HCT116 (cell line): Measurements from ENCODE around the gene GPNMB. TPM values are rescaled to one million over a fixed set of nuclear protein-coding genes. Genes with fewer than 3 reads are reported as not detected.

Source experiments
- ATAC-seq: fragments of 200-7000 bp; cut with Tn5 transposase; 2 replicates; pipeline ENCODE4 v1.9.1; 2020; ENCODE audit warnings: mild to moderate bottlenecking, moderate library complexity
- BruUV-seq: library from RNA; stranded (reverse); fragments of 400-500 nt; replicated peaks from 2 replicates; lab custom pipeline; 2021; lab: Mats Ljungman, UMichigan
- CTCF ChIA-PET: fragments of 300-600 bp; sonication (Branson Sonifier 250); formaldehyde crosslinking; loops from one replicate; lab custom pipeline; 2021; ENCODE audit warnings: antibody characterized with exemption; lab: Charles Lee
- POLR2A ChIA-PET: fragments of 300-600, 350-600 bp; sonication (Branson Sonifier 250); formaldehyde crosslinking; loops from one replicate; lab custom pipeline; 2021; ENCODE audit warnings: antibody characterized with exemption; lab: Charles Lee
- RAD21 ChIA-PET, 2 experiments: fragments of 300-600 bp; sonication (Branson Sonifier 250); formaldehyde crosslinking; loops; one replicate each; lab custom pipeline; 2023; ENCODE audit warnings: low total read pairs in 2 of 2; ENCODE audit not compliant: uncharacterized antibody in 2 of 2, unreplicated experiment in 2 of 2, low non-redundant PET in 1 of 2; lab: Charles Lee
- DNase-seq: peaks from one replicate; pipeline ENCODE4 v3.0.0-alpha.2; 2010; ENCODE audit warnings: low read depth, low spot score
- H2AFZ ChIP-seq: fragments of 200-600 bp; shearing (Covaris generic), sonication (generic); 2 replicates; pipeline ENCODE4 v1.6.1; 2017; ENCODE audit warnings: low read depth, mixed run types, mixed read lengths, antibody characterized with exemption, low read length; ENCODE audit not compliant: poor library complexity, severe bottlenecking
- H3K27ac ChIP-seq: 2 replicates; pipeline ENCODE4 v1.5.1; 2012; ENCODE audit warnings: low read depth, low read length
- H3K27me3 ChIP-seq: fragments of 200-600 bp; sonication (generic); 2 replicates; pipeline ENCODE4 v1.6.1; 2016; ENCODE audit warnings: mixed run types, low read length, mixed read lengths; ENCODE audit not compliant: insufficient read depth
- H3K36me3 ChIP-seq, 2 experiments: fragments of 200-500 bp in 1 of 2; fragments of 200-600 bp in 1 of 2; sonication (Bioruptor generic) in 1 of 2; sonication (generic) in 1 of 2; 2 replicates each; pipeline versions ENCODE4 v1.5.1 to v1.6.1; 2014 to 2016; ENCODE audit warnings: low read length in 2 of 2, inconsistent platforms in 1 of 2, mixed read lengths in 1 of 2, mixed run types in 1 of 2; ENCODE audit not compliant: insufficient read depth in 2 of 2, control insufficient read depth in 1 of 2
- H3K4me1 ChIP-seq, 2 experiments: fragments of 200-600 bp in 1 of 2; sonication (generic) in 1 of 2; 2 replicates each; pipeline versions ENCODE4 v1.5.1 to v1.6.1; 2012 to 2017; ENCODE audit warnings: low read length in 2 of 2, inconsistent platforms in 1 of 2, mild to moderate bottlenecking in 1 of 2, mixed read lengths in 1 of 2, mixed run types in 1 of 2, moderate library complexity in 1 of 2; ENCODE audit not compliant: insufficient read depth in 2 of 2, control insufficient read depth in 1 of 2
- H3K4me2 ChIP-seq: fragments of 200-600 bp; sonication (generic); 2 replicates; pipeline ENCODE4 v1.6.1; 2017; ENCODE audit warnings: mixed run types, low read length, mixed read lengths
- H3K4me3 ChIP-seq, 2 experiments: fragments of 200-600 bp in 1 of 2; sonication (generic) in 1 of 2; replicated peaks in 1 of 2; 2 replicates each; pipeline ENCODE4 v1.5.1; 2011 to 2016; ENCODE audit warnings: low read length in 2 of 2, control low read depth in 1 of 2, low read depth in 1 of 2, mild to moderate bottlenecking in 1 of 2, mixed read lengths in 1 of 2, mixed run types in 1 of 2
- H3K79me2 ChIP-seq: fragments of 200-600 bp; sonication (generic); 2 replicates; pipeline ENCODE4 v1.6.1; 2017; ENCODE audit warnings: mild to moderate bottlenecking, mixed run types, low read length, moderate library complexity, mixed read lengths; ENCODE audit not compliant: insufficient read depth
- H3K9ac ChIP-seq: fragments of 200-600 bp; sonication (generic); 2 replicates; pipeline ENCODE4 v1.6.1; 2016; ENCODE audit warnings: low read length, mixed read lengths
- H3K9me2 ChIP-seq: fragments of 200-600 bp; sonication (generic), shearing (Covaris generic); 2 replicates; pipeline ENCODE4 v1.6.1; 2017; ENCODE audit warnings: mixed run types, mild to moderate bottlenecking, moderate library complexity; ENCODE audit not compliant: insufficient read depth
- H3K9me3 ChIP-seq, 2 experiments: fragments of 200-500 bp in 1 of 2; fragments of 200-600 bp in 1 of 2; sonication (Bioruptor generic) in 1 of 2; sonication (generic) in 1 of 2; 2 replicates each; pipeline ENCODE4 v1.6.1; 2014 to 2017; ENCODE audit warnings: low read length in 2 of 2, mixed read lengths in 2 of 2, inconsistent platforms in 1 of 2, low read depth in 1 of 2, mild to moderate bottlenecking in 1 of 2, mixed run types in 1 of 2, moderate library complexity in 1 of 2; ENCODE audit not compliant: control insufficient read depth in 1 of 2, insufficient read depth in 1 of 2
- H4K20me1 ChIP-seq: fragments of 200-600 bp; sonication (generic), shearing (Covaris generic); 2 replicates; pipeline ENCODE4 v1.6.1; 2017; ENCODE audit warnings: mixed run types, mild to moderate bottlenecking, moderate library complexity; ENCODE audit not compliant: insufficient read depth
- ATF3 ChIP-seq: IDR thresholded peaks from 2 replicates; pipeline ENCODE4 v1.6.1; 2012
- ELF1 ChIP-seq: IDR thresholded peaks from 2 replicates; pipeline ENCODE4 v1.6.1; 2012; ENCODE audit warnings: low read depth, borderline replicate concordance
- FOSL1 ChIP-seq: IDR thresholded peaks from 2 replicates; pipeline ENCODE4 v1.6.1; 2012; ENCODE audit warnings: low read depth
- JUND ChIP-seq: IDR thresholded peaks from 2 replicates; pipeline ENCODE4 v1.6.1; 2012
- MAX ChIP-seq: IDR thresholded peaks from 2 replicates; pipeline ENCODE4 v1.6.1; 2012
- POLR2AphosphoS5 ChIP-seq: IDR thresholded peaks from 2 replicates; pipeline ENCODE4 v1.6.1; 2011; ENCODE audit warnings: mild to moderate bottlenecking, low read depth, low read length, moderate library complexity
- RAD21 ChIP-seq: IDR thresholded peaks from 2 replicates; pipeline ENCODE4 v1.6.1; 2012; ENCODE audit warnings: low read depth, mild to moderate bottlenecking
- TCF7L2 ChIP-seq: IDR thresholded peaks from 2 replicates; pipeline ENCODE4 v1.7.0; 2011; ENCODE audit warnings: borderline replicate concordance, inconsistent platforms; ENCODE audit not compliant: insufficient read depth, insufficient read length; ENCODE audit errors: extremely low read depth
- ZFX ChIP-seq: fragments of 450-650 bp; IDR thresholded peaks from 2 replicates; pipeline ENCODE4 v1.6.1; 2017
- intact Hi-C: fragments of 100-400 bp; cut with micrococcal nuclease; formaldehyde crosslinking; loops from 2 replicates; pipeline ENCODE4 v1.10.0; 2022
- total RNA-seq: library from RNA; stranded (reverse); gene quantifications from one replicate; pipeline ENCODE4 v1.2.1, GENCODE V29; 2021; ENCODE audit not compliant: unreplicated experiment

The GPNMB gene
- total RNA-seq, 1 experiment from 2014 or later = 2.8 TPM

- H3K79me2 ChIP-seq = no peaks in the 10 kb centered on the region
- H2AFZ ChIP-seq = no peak overlapping the region
- intact Hi-C loops = no loop called here
- BruUV-seq = no TSS peak
- H3K27ac ChIP-seq = no peak overlapping the region
- CTCF ChIA-PET = no interaction called here
- no peaks in the 10 kb centered on the region for H3K36me3 ChIP-seq
- H3K27me3 ChIP-seq = no peaks in the 10 kb centered on the region
- H3K9ac ChIP-seq = no peak overlapping the region
- no peak overlapping the region for H3K4me2 ChIP-seq
- POLR2A ChIA-PET = no interaction called here
- peaks cover 4 to 31% of the 10 kb centered on the region in 2 experiments; a peak in 3 of 4 replicates for H3K4me1 ChIP-seq
- TF ChIP-seq JUND (no peak), ZFX (no peak), TCF7L2 (no peak), ELF1 (no peak), MAX (no peak), POLR2AphosphoS5 (no peak), ATF3 (no peak), RAD21 (no peak), FOSL1 (no peak)
- no peaks in the 10 kb centered on the region for H3K9me2 ChIP-seq
- ATAC-seq = no peak
- no peaks in the 10 kb centered on the region for H3K9me3 ChIP-seq
- no peak for DNase-seq
- no peak overlapping the region for H3K4me3 ChIP-seq
- no peaks in the 10 kb centered on the region for H4K20me1 ChIP-seq
- RAD21 ChIA-PET = no interaction called here
These were observed 44.4 kb downstream of the GPNMB start for GRCh38 chr7:23290993-23291392.

- Histone ChIP-seq H3K79me2 (no peaks in the 10 kb centered on the region), H3K36me3 (no peaks in the 10 kb centered on the region), H3K9me3 (no peaks in the 10 kb centered on the region), H3K4me3 (no peak overlapping the region), H2AFZ (peak overlapping the region; percentile 41), H3K4me2 (no peak overlapping the region), H3K4me1 (peaks cover 4 to 31% of the 10 kb centered on the region in 2 experiments; a peak in 3 of 4 replicates), H3K9ac (no peak overlapping the region), H4K20me1 (no peaks in the 10 kb centered on the region), H3K9me2 (no peaks in the 10 kb centered on the region), H3K27me3 (no peaks in the 10 kb centered on the region), H3K27ac (no peak overlapping the region)
- ChIA-PET POLR2A (no interaction called here), RAD21 (no interaction called here), CTCF (no interaction called here)
- DNase-seq (no peak), ATAC-seq (no peak)
- no TSS peak for BruUV-seq
- no peak for TF ChIP-seq JUND
- intact Hi-C loops = no loop called here
These were observed 45.5 kb downstream of the GPNMB start for GRCh38 chr7:23291957-23292560.
